Endothelial cell of umbilical vein (primary cell): Measurements from ENCODE around the gene ZBTB20. TPM values are rescaled to one million over a fixed set of nuclear protein-coding genes. Genes with fewer than 3 reads are reported as not detected.

ENCODE experiments used
- BruUV-seq: library from RNA; stranded (reverse); fragments of 400-500 nt; replicated peaks from 2 replicates; lab custom pipeline; 2021; lab: Mats Ljungman, UMichigan
- CTCF ChIA-PET: fragments of 300-600, 350-600 bp; sonication (Branson Sonifier 250); formaldehyde crosslinking; loops from one replicate; lab custom pipeline; 2021; ENCODE audit warnings: antibody characterized with exemption, inconsistent platforms; lab: Charles Lee
- POLR2A ChIA-PET: fragments of 300-600, 350-600 bp; sonication (Branson Sonifier 250); formaldehyde crosslinking; loops from one replicate; lab custom pipeline; 2021; ENCODE audit warnings: antibody characterized with exemption, inconsistent platforms; lab: Charles Lee
- DNase-seq: peaks from one replicate; pipeline ENCODE4 v3.0.0-alpha.2; 2011; ENCODE audit warnings: low read depth, low spot score
- FAIRE-seq: peaks from 2 replicates; lab custom pipeline; 2011; peaks lifted over from hg19 to GRCh38; lab: Jason Lieb, UNC
- H2AFZ ChIP-seq: 2 replicates; pipeline ENCODE4 v1.6.0; 2012; ENCODE audit warnings: low read depth, low read length, control low read depth, inconsistent platforms
- H3K27ac ChIP-seq: 2 replicates; pipeline ENCODE4 v1.5.1; 2011; ENCODE audit warnings: low read depth, mild to moderate bottlenecking, control low read depth, low read length, moderate library complexity; ENCODE audit not compliant: insufficient read depth
- H3K27me3 ChIP-seq, 2 experiments: 2 replicates each; pipeline versions ENCODE4 v1.6.0 to v1.6.1; 2011; ENCODE audit warnings: low read length in 2 of 2, mixed read lengths in 1 of 2; ENCODE audit not compliant: control insufficient read depth in 2 of 2, insufficient read depth in 2 of 2
- H3K36me3 ChIP-seq, 2 experiments: 2 replicates in 1 of 2; 3 replicates in 1 of 2; pipeline ENCODE4 v1.5.1; 2011; ENCODE audit warnings: low read length in 2 of 2, mild to moderate bottlenecking in 1 of 2, moderate library complexity in 1 of 2; ENCODE audit not compliant: control insufficient read depth in 2 of 2, insufficient read depth in 2 of 2; ENCODE audit errors: extremely low read depth in 1 of 2
- H3K4me1 ChIP-seq: 3 replicates; pipeline ENCODE4 v1.5.1; 2011; ENCODE audit warnings: mild to moderate bottlenecking, low read length; ENCODE audit not compliant: control insufficient read depth, insufficient read depth; ENCODE audit errors: extremely low read depth
- H3K4me2 ChIP-seq: 2 replicates; pipeline ENCODE4 v1.6.1; 2011; ENCODE audit warnings: low read length, control low read depth, mixed read lengths; ENCODE audit not compliant: insufficient read depth
- H3K4me3 ChIP-seq, 3 experiments: fragments of 200-600 bp in 1 of 3; sonication (generic), shearing (Covaris generic) in 1 of 3; replicated peaks in 1 of 3; 2 replicates each; pipeline ENCODE4 v1.5.1; 2011 to 2016; ENCODE audit warnings: control low read depth in 3 of 3, low read length in 3 of 3, mild to moderate bottlenecking in 2 of 3, inconsistent platforms in 1 of 3, low read depth in 1 of 3, moderate library complexity in 1 of 3; ENCODE audit not compliant: insufficient read depth in 1 of 3
- H3K79me2 ChIP-seq: 2 replicates; pipeline ENCODE4 v1.6.0; 2012; ENCODE audit warnings: low read length, inconsistent platforms; ENCODE audit not compliant: control insufficient read depth, insufficient read depth
- H3K9ac ChIP-seq: replicated peaks from 2 replicates; pipeline ENCODE3; 2011; ENCODE audit warnings: low read length, control low read depth; ENCODE audit not compliant: insufficient read depth; ENCODE audit errors: extremely low read depth
- H3K9me1 ChIP-seq: replicated peaks from 3 replicates; pipeline ENCODE4 v1.6.0; 2011; ENCODE audit warnings: mild to moderate bottlenecking, low read length; ENCODE audit not compliant: control insufficient read depth, insufficient read depth; ENCODE audit errors: extremely low read depth
- H3K9me3 ChIP-seq: replicated peaks from 2 replicates; pipeline ENCODE4 v1.5.1; 2012; ENCODE audit warnings: low read length, inconsistent platforms; ENCODE audit not compliant: control insufficient read depth, insufficient read depth
- H4K20me1 ChIP-seq: replicated peaks from 2 replicates; pipeline ENCODE3; 2011; ENCODE audit warnings: mild to moderate bottlenecking, low read length; ENCODE audit not compliant: control insufficient read depth, insufficient read depth; ENCODE audit errors: extremely low read depth
- EZH2 ChIP-seq: IDR thresholded peaks from 2 replicates; pipeline ENCODE4 v1.6.1; 2012; ENCODE audit warnings: borderline replicate concordance, low read depth, mild to moderate bottlenecking, moderate library complexity, low read length, inconsistent platforms; ENCODE audit not compliant: severe bottlenecking
- FOS ChIP-seq: IDR thresholded peaks from 2 replicates; pipeline ENCODE4 v1.6.1; 2011; ENCODE audit warnings: mild to moderate bottlenecking, low read length, moderate library complexity, borderline replicate concordance; ENCODE audit not compliant: insufficient read depth
- GATA2 ChIP-seq: IDR thresholded peaks from 2 replicates; pipeline ENCODE4 v1.7.0; 2011; ENCODE audit warnings: low read depth, mild to moderate bottlenecking, moderate library complexity, mixed read lengths, low read length; ENCODE audit not compliant: insufficient read length, insufficient read depth
- JUN ChIP-seq: IDR thresholded peaks from 2 replicates; pipeline ENCODE4 v1.6.1; 2011; ENCODE audit warnings: borderline replicate concordance, low read depth; ENCODE audit not compliant: insufficient read length, insufficient read depth
- MAX ChIP-seq: IDR thresholded peaks from 2 replicates; pipeline ENCODE4 v1.6.1; 2011; ENCODE audit not compliant: insufficient read depth, insufficient read length
- MYC ChIP-seq: IDR thresholded peaks from one replicate; pipeline ENCODE4 v1.6.1; 2011; ENCODE audit warnings: mild to moderate bottlenecking, low read depth, low read length
- POLR2A ChIP-seq: IDR thresholded peaks from 2 replicates; pipeline ENCODE4 v1.6.1; 2012; ENCODE audit warnings: low read depth, mild to moderate bottlenecking, control low read depth, low read length
- POLR2AphosphoS5 ChIP-seq: IDR thresholded peaks from 2 replicates; pipeline ENCODE4 v1.6.1; 2012; ENCODE audit warnings: low read depth, mild to moderate bottlenecking, control low read depth, low read length, moderate library complexity; ENCODE audit not compliant: insufficient read depth
- dilution Hi-C: fragments of 300-500 bp; cut with MboI; formaldehyde crosslinking; loops from one replicate; pipeline ENCODE4 v1.15.0; 2019; ENCODE audit warnings: low sequenced_read_pairs; ENCODE audit not compliant: extremely low pct_ligation_motif_present
- intact Hi-C: fragments of 100-400 bp; cut with micrococcal nuclease; formaldehyde crosslinking; loops from one replicate; pipeline ENCODE4 v1.10.0; 2022
- polyA plus RNA-seq, 4 experiments: library from polyadenylated mRNA; depleted of rRNA in 3 of 4; stranded (reverse) in 3 of 4; unstranded in 1 of 4; fragments of >200 nt; gene quantifications; 2 replicates each; pipeline versions ENCODE4 v1.2.1 to v1.2.3, GENCODE V29; 2011 to 2012; ENCODE audit warnings: missing spikeins in 1 of 4
- total RNA-seq: library from RNA; stranded (reverse); gene quantifications from 2 replicates; pipeline ENCODE4 v1.2.3, GENCODE V29; 2021
- TF ChIP-seq, protein P1 (sequence below), 2 donors: IDR thresholded peaks; 1 replicate in 1 of 2; 2 replicates in 1 of 2; pipeline ENCODE4 v1.5.1; 2011; ENCODE audit warnings: low read length in 2 of 2, mild to moderate bottlenecking in 2 of 2, moderate library complexity in 2 of 2, control low read depth in 1 of 2, inconsistent platforms in 1 of 2, low read depth in 1 of 2; ENCODE audit not compliant: insufficient read depth in 1 of 2; ENCODE audit errors: extremely low read depth in 1 of 2

ZBTB20 gene
- total and polyA plus RNA-seq, 2 donors (not counting 3 experiments of a cell fraction or from before 2014, with no cell fraction given): 2.1 to 20.5 TPM

- Histone ChIP-seq H3K4me2 (no peak overlapping the region), H3K9me1 (no peaks in the 10 kb centered on the region), H3K79me2 (no peaks in the 10 kb centered on the region), H3K4me1 (peaks cover 6% of the 10 kb centered on the region), H3K36me3 (no peaks in the 10 kb centered on the region), H3K9ac (no peak overlapping the region), H3K27me3 (no peaks in the 10 kb centered on the region), H3K4me3 (no peak overlapping the region), H3K9me3 (no peaks in the 10 kb centered on the region), H3K27ac (no peak overlapping the region), H4K20me1 (no peaks in the 10 kb centered on the region), H2AFZ (no peak overlapping the region)
- intact Hi-C loops: no loop called here
- dilution Hi-C loops: no loop called here
- ChIA-PET CTCF (interaction anchor here (0.7 to 1.7 kb wide), 5 partner anchors 9 to 378 kb away, joined by 3 to 5 read pairs (median 4); no protein-coding TSS in a partner anchor), POLR2A (interaction anchor here (0.5 kb wide), 1 partner anchor 304 kb away, joined by 3 read pairs; no protein-coding TSS in a partner anchor)
- no TSS peak for BruUV-seq
- DNase-seq (no peak), FAIRE-seq (no peak)
- TF ChIP-seq POLR2AphosphoS5: no peak
Observed at GRCh38 chr3:114449271-114450007, 697.6 kb downstream of the ZBTB20 start.

GRCh38 chr3:114447950-114448479 is 699.1 kb downstream of the ZBTB20 start:
- intact Hi-C loops (no loop called here), dilution Hi-C loops (no loop called here)
- Histone ChIP-seq H2AFZ (no peak overlapping the region), H3K9me1 (no peaks in the 10 kb centered on the region), H3K4me3 (no peak overlapping the region), H3K9me3 (no peaks in the 10 kb centered on the region), H3K4me2 (no peak overlapping the region), H3K9ac (no peak overlapping the region), H4K20me1 (no peaks in the 10 kb centered on the region), H3K4me1 (peaks cover 7% of the 10 kb centered on the region), H3K79me2 (no peaks in the 10 kb centered on the region), H3K27me3 (no peaks in the 10 kb centered on the region), H3K27ac (no peak overlapping the region), H3K36me3 (no peaks in the 10 kb centered on the region)
- no TSS peak for BruUV-seq
- CTCF ChIA-PET: interaction anchor here (0.9 to 1.6 kb wide), 4 partner anchors 11 to 187 kb away, joined by 3 to 7 read pairs (median 4); no protein-coding TSS in a partner anchor
- TF ChIP-seq POLR2A (no peak), FOS (no peak), GATA2 (no peak), JUN (no peak), MAX (no peak), MYC (no peak), EZH2 (no peak), POLR2AphosphoS5 (no peak)
- TF ChIP-seq, protein P1, sequence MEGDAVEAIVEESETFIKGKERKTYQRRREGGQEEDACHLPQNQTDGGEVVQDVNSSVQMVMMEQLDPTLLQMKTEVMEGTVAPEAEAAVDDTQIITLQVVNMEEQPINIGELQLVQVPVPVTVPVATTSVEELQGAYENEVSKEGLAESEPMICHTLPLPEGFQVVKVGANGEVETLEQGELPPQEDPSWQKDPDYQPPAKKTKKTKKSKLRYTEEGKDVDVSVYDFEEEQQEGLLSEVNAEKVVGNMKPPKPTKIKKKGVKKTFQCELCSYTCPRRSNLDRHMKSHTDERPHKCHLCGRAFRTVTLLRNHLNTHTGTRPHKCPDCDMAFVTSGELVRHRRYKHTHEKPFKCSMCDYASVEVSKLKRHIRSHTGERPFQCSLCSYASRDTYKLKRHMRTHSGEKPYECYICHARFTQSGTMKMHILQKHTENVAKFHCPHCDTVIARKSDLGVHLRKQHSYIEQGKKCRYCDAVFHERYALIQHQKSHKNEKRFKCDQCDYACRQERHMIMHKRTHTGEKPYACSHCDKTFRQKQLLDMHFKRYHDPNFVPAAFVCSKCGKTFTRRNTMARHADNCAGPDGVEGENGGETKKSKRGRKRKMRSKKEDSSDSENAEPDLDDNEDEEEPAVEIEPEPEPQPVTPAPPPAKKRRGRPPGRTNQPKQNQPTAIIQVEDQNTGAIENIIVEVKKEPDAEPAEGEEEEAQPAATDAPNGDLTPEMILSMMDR (IDR thresholded peaks at IDR 0.05; ENCODE audit: extremely low read depth in 1 of 2, insufficient read depth in 1 of 2, low read depth in 1 of 2, low read length in 2 of 2): no peak
- FAIRE-seq: peak; percentile 31
- POLR2A ChIA-PET: no interaction called here
- no peak for DNase-seq
